Breast epithelium (tissue), 4 donors: ENCODE measurements around the gene KRR1. TPM values are rescaled to one million over a fixed set of nuclear protein-coding genes. Genes with fewer than 3 reads are reported as not detected.

Experiments
- DNase-seq, 2 donors: peaks; one replicate each; pipeline ENCODE4 v3.0.0-alpha.2; 2019; ENCODE audit warnings: low spot score in 2 of 2
- H3K27ac ChIP-seq, 2 donors: fragments of 200-600 bp; sonication (generic) in 1 of 2; one replicate each; pipeline ENCODE4 v1.5.1; 2016 to 2019; ENCODE audit warnings: mild to moderate bottlenecking in 1 of 2
- H3K27me3 ChIP-seq, 2 donors: fragments of 200-600 bp; sonication (generic) in 1 of 2; one replicate each; pipeline versions ENCODE4 v1.5.1 to v1.6.0; 2017 to 2019; ENCODE audit warnings: control low read depth in 1 of 2, mild to moderate bottlenecking in 1 of 2
- H3K36me3 ChIP-seq: fragments of 200-600 bp; one replicate; pipeline ENCODE4 v1.5.1; 2019
- H3K4me1 ChIP-seq, 2 donors: fragments of 200-600 bp; sonication (generic); one replicate each; pipeline ENCODE4 v1.5.1; 2016 to 2019; ENCODE audit warnings: control low read depth in 1 of 2
- H3K4me3 ChIP-seq, 3 donors: fragments of 200-600 bp; sonication (generic); 1 replicate in 2 of 3; 2 replicates in 1 of 3; pipeline ENCODE4 v1.5.1; 2016 to 2019; ENCODE audit warnings: mild to moderate bottlenecking in 3 of 3, moderate library complexity in 2 of 3
- H3K9me3 ChIP-seq, 2 donors: fragments of 200-600 bp; sonication (generic) in 1 of 2; one replicate each; pipeline ENCODE4 v1.5.1; 2016 to 2019; ENCODE audit warnings: control low read depth in 1 of 2
- POLR2A ChIP-seq: fragments of 450-650 bp; IDR thresholded peaks from one replicate; pipeline ENCODE4 v1.6.1; 2016; ENCODE audit warnings: antibody characterized with exemption, mild to moderate bottlenecking, moderate library complexity
- POLR2AphosphoS5 ChIP-seq, 3 donors: sonication (generic); formaldehyde crosslinking; IDR thresholded peaks; one replicate each; pipeline ENCODE4 v1.6.1; 2017; ENCODE audit warnings: antibody characterized with exemption in 3 of 3
- intact Hi-C: fragments of 100-400 bp; cut with DNase I; formaldehyde crosslinking; loops from one replicate; pipeline ENCODE4 v1.15.1; 2023; ENCODE audit warnings: low total_unique reads
- total RNA-seq, 3 donors: library from RNA; depleted of rRNA; stranded (reverse); fragments of >200 nt; gene quantifications; one replicate each; pipeline ENCODE4 v1.1.0, GENCODE V29; 2016
- TF ChIP-seq, protein P1 (sequence below), 3 donors: fragments of 450-650 bp; IDR thresholded peaks; one replicate each; pipeline ENCODE4 v1.5.1; 2016 to 2017; ENCODE audit warnings: antibody characterized with exemption in 3 of 3, mild to moderate bottlenecking in 3 of 3, moderate library complexity in 3 of 3

KRR1 gene
- 10 to 100 TPM; 34.1 to 56.9 (median 36.4) TPM for total RNA-seq

DNA sequence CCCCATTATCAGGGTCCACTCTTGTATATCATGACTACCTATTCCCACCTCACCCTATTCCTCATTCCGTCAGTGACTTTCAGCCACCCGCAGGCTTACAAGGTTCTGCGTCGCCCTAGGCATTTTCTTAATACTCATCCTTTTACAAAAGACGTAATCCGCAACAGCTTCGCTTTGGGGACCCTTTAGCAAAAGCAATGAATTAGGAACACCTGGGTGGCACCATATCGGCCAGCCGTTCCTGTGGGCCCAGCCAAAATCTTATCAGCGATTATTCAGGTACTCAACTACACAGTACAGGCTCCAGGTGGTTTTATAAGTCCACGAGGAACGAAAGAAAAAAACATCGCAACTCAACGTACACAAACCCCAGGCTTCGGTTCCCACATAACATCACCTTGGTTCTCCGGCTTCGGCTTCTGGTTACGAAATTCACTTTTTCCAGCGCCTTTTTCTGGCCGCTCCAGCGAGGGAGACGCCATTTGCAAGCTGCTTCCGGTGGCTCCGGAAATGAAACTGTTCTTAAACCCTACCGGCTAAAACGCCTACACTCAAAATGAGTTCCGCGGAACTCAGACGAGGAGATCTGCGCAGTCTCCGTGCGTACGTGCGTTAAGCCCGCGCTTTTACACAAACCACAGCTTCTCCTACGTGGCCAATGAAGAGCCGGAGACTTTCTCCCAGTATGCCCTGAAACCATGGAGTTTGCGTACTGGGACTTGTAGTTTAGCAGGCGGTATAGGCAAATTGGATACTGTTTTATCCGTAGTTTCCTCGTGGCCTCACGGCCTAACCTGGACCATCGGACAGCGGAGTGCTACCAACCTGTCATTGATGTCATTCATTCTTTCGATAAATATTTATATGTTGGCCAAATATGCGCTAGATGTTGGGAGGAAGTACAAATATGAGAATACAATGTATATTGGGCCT, at the start of gene KRR1:
Gene KRR1, minus strand, starts transcription at position 494 of the 933 bp plus-strand sequence. Its CDS starts 12 bp downstream, at position 482.
- TF ChIP-seq, protein P1, sequence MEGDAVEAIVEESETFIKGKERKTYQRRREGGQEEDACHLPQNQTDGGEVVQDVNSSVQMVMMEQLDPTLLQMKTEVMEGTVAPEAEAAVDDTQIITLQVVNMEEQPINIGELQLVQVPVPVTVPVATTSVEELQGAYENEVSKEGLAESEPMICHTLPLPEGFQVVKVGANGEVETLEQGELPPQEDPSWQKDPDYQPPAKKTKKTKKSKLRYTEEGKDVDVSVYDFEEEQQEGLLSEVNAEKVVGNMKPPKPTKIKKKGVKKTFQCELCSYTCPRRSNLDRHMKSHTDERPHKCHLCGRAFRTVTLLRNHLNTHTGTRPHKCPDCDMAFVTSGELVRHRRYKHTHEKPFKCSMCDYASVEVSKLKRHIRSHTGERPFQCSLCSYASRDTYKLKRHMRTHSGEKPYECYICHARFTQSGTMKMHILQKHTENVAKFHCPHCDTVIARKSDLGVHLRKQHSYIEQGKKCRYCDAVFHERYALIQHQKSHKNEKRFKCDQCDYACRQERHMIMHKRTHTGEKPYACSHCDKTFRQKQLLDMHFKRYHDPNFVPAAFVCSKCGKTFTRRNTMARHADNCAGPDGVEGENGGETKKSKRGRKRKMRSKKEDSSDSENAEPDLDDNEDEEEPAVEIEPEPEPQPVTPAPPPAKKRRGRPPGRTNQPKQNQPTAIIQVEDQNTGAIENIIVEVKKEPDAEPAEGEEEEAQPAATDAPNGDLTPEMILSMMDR (IDR thresholded peaks at IDR 0.05) = peak in 2 of 3 donors; percentile 12 to 29
- TF ChIP-seq POLR2A = no peak
- TF ChIP-seq POLR2AphosphoS5 (IDR thresholded peaks at IDR 0.05) = peak; percentile 76 to 89 (median 89)
- Histone ChIP-seq H3K4me3 (peak within 1 kb of the TSS; percentile 73 to 81 (median 80)), H3K9me3 (no peaks in the 10 kb centered on the region), H3K27ac (peak within 1 kb of the TSS; percentile 78 to 82), H3K4me1 (peaks cover 0 to 8% of the 10 kb centered on the region in 2 donors), H3K36me3 (no peaks in the 10 kb centered on the region), H3K27me3 (no peaks in the 10 kb centered on the region)
- peak; percentile 84 to 92 for DNase-seq
- intact Hi-C loops = no loop called here

DNA sequence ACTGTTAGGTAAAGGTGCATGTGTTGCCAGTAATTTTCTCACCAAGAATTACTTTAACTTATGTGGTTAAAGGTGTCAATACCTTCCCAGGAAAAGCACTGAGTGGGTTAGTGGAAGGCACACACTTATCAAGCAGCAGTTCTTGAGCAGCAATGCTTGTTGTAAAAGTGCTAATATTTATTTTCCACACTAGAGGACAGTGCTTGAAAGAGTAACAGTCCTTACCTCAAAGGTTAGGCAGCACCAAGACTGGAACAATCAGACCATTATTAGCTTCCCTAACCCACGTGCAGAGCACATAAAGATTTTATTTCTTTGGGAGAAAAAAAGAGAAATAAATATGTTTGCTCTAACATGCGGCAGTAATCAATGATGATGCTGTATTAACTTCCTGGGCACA, 48.8 kb upstream of the KRR1 start:
- Histone ChIP-seq H3K27me3 (no peaks in the 10 kb centered on the region), H3K4me1 (peaks cover 0 to 9% of the 10 kb centered on the region in 2 donors), H3K36me3 (no peaks in the 10 kb centered on the region), H3K27ac (no peak overlapping the region), H3K9me3 (no peaks in the 10 kb centered on the region), H3K4me3 (no peak overlapping the region)
- intact Hi-C loops = no loop called here
- DNase-seq = no peak
- TF ChIP-seq POLR2A = no peak
- TF ChIP-seq, protein P1 (IDR thresholded peaks at IDR 0.05) = peak in 2 of 3 donors; percentile 33 to 54

DNA sequence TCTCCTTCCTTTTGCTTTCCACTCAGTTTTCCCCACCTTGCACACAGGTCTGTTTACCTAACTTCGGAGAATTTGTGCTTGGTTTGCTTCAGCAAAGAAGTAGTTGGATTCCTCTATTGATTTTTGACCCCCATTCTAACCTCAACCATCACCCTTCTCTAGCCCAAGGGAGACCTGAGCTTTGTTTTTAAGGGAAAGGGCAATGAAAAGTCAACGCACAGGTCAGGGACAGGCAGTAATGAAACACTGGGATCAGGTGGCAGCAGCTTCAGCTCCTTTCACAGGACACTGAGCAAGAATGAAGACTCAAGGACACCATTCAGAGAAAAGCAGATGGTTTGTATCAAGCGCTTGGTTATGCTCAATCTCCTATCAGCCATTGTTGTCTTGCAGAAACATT, 46.9 kb upstream of the KRR1 start:
- Histone ChIP-seq H3K27ac (no peak overlapping the region), H3K36me3 (no peaks in the 10 kb centered on the region), H3K9me3 (no peaks in the 10 kb centered on the region), H3K4me3 (no peak overlapping the region), H3K4me1 (peaks cover 0 to 4% of the 10 kb centered on the region in 2 donors), H3K27me3 (no peaks in the 10 kb centered on the region)
- TF ChIP-seq, protein P1 (IDR thresholded peaks at IDR 0.05) = no peak
- no peak for DNase-seq
- intact Hi-C loops = loop anchor here (5.0 kb wide), 1 partner anchor 534 kb away; no protein-coding TSS in a partner anchor

DNA sequence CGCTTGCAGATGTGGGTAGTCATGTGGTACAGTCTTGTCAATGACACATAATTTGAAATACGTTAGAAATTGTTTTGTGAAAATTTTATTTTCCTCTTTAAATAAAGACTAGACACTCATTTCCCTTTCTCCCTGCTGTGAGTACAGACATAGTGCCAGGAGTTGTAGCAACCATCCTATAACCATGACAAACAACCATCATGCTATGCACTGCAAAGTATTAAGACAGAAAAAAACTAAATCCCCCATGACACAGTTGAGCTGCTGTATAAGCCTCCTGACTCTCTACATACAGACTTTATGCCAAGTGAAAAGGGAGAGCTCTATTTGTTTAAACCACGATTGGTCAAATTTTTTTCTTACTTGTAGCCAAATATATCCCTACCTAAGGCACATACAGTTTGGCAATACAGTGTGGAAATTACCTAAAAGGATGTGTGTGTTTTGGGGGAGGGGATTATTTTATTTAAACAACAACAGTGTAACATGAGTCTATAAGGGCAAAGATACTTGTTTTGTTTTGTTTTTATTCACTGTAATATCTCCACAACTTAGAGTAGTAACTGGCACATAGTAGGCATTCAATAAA, 45.0 kb upstream of the KRR1 start:
- no peak for DNase-seq
- TF ChIP-seq POLR2A = no peak
- no peak for TF ChIP-seq POLR2AphosphoS5 (IDR thresholded peaks at IDR 0.05)
- TF ChIP-seq, protein P1 (IDR thresholded peaks at IDR 0.05) = no peak
- Histone ChIP-seq H3K27ac (no peak overlapping the region), H3K27me3 (no peaks in the 10 kb centered on the region), H3K4me1 (peaks cover 0 to 4% of the 10 kb centered on the region in 2 donors), H3K4me3 (no peak overlapping the region), H3K36me3 (no peaks in the 10 kb centered on the region), H3K9me3 (no peaks in the 10 kb centered on the region)
- intact Hi-C loops = loop anchor here (5.0 kb wide), 1 partner anchor 536 kb away; no protein-coding TSS in a partner anchor

DNA sequence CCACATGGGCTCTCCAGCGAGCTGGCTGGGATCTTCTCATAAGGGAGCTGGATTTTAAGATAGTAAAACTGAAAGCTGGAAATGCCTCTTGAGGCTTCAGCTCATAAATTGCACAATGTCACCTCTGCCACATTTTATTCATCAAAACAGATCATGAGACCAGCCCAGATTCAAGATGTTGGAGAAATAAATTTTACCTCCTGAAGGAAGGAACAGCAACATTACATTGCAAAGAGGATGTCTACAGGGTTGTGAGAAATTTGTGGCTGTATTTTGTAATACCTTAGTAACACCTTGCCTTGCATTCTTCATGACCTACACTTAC, 43.1 kb upstream of the KRR1 start:
- intact Hi-C loops = no loop called here
- TF ChIP-seq POLR2A (no peak), POLR2AphosphoS5 (IDR thresholded peaks at IDR 0.05) (no peak)
- TF ChIP-seq, protein P1 (IDR thresholded peaks at IDR 0.05) = no peak
- Histone ChIP-seq H3K27ac (peak overlapping the region in 1 of 2 donors; percentile 35), H3K4me1 (peaks cover 0 to 4% of the 10 kb centered on the region in 2 donors), H3K27me3 (no peaks in the 10 kb centered on the region), H3K36me3 (no peaks in the 10 kb centered on the region), H3K9me3 (no peaks in the 10 kb centered on the region), H3K4me3 (no peak overlapping the region)
- DNase-seq = no peak
